ENCODE results near the gene TMEM120B.
A peak's percentile ranks its signal among the peaks of the same experiment; 100 is the strongest.

TMEM120B gene

DNA sequence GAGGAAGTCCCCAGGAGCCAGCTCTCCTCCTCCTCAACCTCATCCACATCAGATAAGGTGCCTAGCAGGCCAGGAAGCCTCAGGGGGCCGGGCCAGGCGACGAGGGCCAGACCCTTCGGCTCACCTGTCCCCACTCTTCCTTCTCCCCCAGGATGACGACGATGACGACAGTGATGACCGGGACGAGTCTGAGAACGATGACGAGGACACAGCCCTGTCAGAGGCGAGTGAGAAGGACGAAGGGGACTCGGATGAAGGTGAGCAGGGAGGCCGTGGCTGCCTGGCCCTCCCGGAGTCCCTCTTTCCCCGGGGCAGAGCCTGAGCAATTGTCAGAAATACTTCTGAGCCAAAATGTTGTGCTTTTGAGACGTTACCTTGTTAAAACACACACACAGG, 105.1 kb downstream of the TMEM120B start:
- no peak overlapping the region for H3K4me3 ChIP-seq (replicated peaks in 1 of 2; ENCODE audit: low read depth in 2 of 2, low read length in 2 of 2)
- DNase-seq (ENCODE audit: low read depth in 2 of 2) = no peak
- TF ChIP-seq, protein P1, sequence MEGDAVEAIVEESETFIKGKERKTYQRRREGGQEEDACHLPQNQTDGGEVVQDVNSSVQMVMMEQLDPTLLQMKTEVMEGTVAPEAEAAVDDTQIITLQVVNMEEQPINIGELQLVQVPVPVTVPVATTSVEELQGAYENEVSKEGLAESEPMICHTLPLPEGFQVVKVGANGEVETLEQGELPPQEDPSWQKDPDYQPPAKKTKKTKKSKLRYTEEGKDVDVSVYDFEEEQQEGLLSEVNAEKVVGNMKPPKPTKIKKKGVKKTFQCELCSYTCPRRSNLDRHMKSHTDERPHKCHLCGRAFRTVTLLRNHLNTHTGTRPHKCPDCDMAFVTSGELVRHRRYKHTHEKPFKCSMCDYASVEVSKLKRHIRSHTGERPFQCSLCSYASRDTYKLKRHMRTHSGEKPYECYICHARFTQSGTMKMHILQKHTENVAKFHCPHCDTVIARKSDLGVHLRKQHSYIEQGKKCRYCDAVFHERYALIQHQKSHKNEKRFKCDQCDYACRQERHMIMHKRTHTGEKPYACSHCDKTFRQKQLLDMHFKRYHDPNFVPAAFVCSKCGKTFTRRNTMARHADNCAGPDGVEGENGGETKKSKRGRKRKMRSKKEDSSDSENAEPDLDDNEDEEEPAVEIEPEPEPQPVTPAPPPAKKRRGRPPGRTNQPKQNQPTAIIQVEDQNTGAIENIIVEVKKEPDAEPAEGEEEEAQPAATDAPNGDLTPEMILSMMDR (IDR thresholded peaks at IDR 0.05; ENCODE audit: low read depth, low read length) = no peak

DNA sequence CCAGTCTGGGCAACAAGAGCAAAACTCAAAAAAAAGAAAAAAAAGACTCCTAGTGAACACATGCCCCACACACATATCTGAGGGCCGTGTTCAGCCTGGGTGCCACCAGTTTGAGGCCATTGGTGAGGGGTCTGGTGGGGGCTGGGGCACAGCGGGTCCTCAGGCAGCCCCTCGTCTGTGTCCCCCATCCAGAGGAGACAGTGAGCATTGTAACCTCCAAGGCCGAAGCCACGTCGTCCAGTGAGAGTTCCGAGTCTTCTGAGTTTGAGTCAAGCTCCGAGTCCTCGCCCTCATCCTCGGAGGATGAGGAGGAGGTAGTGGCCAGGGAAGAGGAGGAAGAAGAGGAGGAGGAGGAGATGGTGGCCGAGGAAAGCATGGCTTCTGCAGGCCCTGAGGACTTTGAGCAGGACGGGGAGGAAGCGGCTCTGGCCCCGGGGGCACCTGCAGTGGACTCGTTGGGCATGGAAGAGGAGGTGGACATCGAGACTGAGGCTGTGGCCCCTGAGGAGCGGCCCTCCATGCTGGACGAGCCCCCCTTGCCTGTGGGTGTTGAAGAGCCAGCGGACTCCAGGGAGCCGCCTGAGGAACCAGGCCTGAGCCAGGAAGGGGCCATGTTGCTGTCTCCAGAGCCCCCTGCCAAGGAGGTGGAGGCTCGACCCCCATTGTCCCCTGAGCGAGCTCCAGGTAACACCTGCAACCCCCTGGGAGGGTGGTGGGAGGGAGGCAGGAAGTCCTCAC, 106.8 kb downstream of the TMEM120B start:
- H3K4me3 ChIP-seq (replicated peaks in 1 of 2; ENCODE audit: low read depth in 2 of 2, low read length in 2 of 2) = no peak overlapping the region
- TF ChIP-seq, protein P1 (IDR thresholded peaks at IDR 0.05; ENCODE audit: low read depth, low read length) = no peak
- DNase-seq (ENCODE audit: low read depth in 2 of 2) = no peak

DNA sequence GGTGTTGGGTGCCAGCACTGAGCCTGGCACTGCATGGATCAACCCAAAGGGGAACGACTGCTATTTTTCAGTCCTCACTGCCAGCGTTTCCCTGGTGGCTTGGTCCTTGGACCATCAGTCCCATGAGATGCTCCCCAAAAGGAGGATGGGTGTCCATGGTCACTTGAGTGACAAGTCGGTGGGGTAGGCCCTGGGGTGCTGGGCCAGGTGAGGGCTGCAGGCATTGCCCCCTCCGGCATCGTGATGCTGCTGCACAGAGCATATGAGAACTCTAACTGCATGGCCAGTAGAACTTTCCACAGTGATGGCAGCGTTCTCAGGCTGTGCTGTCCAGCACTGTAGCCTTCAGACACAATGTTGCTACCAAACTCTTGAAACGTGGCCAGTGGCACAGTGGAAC, 107.5 kb downstream of the TMEM120B start:
- H3K4me3 ChIP-seq (replicated peaks in 1 of 2; ENCODE audit: low read depth in 2 of 2, low read length in 2 of 2) = no peak overlapping the region
- TF ChIP-seq, protein P1 (IDR thresholded peaks at IDR 0.05; ENCODE audit: low read depth, low read length) = no peak
- DNase-seq (ENCODE audit: low read depth in 2 of 2) = no peak

DNA sequence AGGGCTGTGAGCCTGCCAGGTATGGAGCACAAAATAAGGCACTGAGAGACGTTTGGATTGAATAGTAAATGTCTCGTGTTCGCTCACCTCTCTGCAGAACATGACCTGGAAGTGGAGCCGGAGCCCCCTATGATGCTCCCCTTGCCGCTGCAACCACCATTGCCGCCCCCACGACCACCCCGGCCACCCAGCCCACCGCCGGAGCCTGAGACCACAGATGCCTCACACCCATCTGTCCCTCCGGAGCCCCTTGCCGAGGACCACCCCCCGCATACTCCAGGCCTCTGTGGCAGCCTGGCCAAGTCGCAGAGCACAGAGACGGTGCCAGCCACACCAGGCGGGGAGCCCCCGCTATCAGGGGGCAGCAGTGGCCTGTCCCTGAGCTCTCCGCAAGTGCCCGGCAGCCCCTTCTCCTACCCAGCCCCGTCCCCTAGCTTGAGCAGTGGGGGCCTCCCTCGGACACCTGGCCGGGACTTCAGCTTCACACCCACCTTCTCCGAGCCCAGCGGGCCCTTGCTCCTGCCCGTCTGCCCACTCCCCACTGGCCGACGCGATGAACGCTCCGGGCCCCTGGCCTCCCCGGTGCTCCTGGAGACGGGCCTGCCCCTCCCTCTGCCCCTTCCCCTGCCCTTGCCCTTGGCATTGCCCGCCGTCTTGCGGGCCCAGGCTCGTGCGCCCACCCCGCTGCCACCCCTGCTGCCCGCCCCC, 110.0 kb downstream of the TMEM120B start:
- no peak overlapping the region for H3K4me3 ChIP-seq (replicated peaks in 1 of 2; ENCODE audit: low read depth in 2 of 2, low read length in 2 of 2)
- TF ChIP-seq, protein P1 (IDR thresholded peaks at IDR 0.05; ENCODE audit: low read depth, low read length) = no peak
- DNase-seq (ENCODE audit: low read depth in 2 of 2) = no peak

DNA sequence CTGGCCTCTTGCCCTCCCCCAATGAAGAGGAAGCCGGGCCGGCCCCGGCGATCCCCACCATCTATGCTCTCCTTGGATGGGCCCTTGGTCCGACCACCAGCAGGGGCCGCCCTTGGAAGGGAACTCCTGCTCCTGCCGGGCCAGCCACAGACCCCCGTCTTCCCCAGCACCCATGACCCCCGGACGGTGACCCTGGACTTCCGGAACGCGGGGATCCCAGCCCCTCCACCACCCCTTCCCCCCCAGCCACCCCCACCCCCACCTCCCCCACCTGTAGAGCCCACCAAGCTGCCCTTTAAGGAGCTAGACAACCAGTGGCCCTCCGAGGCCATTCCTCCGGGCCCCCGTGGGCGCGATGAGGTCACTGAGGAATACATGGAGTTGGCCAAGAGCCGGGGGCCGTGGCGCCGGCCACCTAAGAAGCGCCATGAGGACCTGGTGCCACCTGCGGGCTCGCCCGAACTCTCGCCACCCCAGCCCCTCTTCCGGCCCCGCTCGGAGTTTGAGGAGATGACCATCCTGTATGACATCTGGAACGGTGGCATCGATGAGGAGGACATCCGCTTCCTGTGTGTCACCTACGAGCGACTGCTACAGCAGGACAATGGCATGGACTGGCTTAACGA, 110.7 kb downstream of the TMEM120B start:
- H3K4me3 ChIP-seq (replicated peaks in 1 of 2; ENCODE audit: low read depth in 2 of 2, low read length in 2 of 2) = no peak overlapping the region
- DNase-seq (ENCODE audit: low read depth in 2 of 2) = no peak
- TF ChIP-seq, protein P1 (IDR thresholded peaks at IDR 0.05; ENCODE audit: low read depth, low read length) = peak; percentile 6

DNA sequence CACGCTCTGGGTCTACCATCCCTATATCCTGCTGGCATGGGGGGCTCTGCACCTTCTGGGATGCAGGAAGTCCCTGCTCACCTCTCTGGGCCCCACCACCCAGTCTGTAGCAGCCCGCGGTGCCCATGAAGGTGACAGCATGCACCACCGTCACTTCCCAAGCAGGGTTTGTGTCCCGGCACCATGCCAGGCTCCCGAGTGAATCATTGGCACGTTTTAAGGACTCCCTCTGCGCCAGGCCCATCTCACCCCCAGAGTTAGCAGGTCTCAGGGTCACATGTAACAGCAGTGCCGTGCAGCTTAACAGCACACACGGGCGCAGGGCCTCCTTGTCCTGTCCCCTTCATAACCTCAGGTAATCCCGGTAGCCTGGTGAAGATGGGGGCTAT, 111.2 kb downstream of the TMEM120B start:
- no peak for DNase-seq (ENCODE audit: low read depth in 2 of 2)
- no peak overlapping the region for H3K4me3 ChIP-seq (replicated peaks in 1 of 2; ENCODE audit: low read depth in 2 of 2, low read length in 2 of 2)
- TF ChIP-seq, protein P1 (IDR thresholded peaks at IDR 0.05; ENCODE audit: low read depth, low read length) = no peak
